Nephron (organoid): ENCODE measurements around the gene GNA15.

Experiments
- H3K27ac Mint-ChIP-seq, 3 experiments: 2 replicates each; pipeline ENCODE4 v1.8.0; 2020; ENCODE audit warnings: mixed read lengths in 3 of 3, mild to moderate bottlenecking in 2 of 3, moderate library complexity in 1 of 3
- H3K27me3 Mint-ChIP-seq: 2 replicates; pipeline ENCODE4 v1.8.0; 2021; ENCODE audit warnings: low read depth, mild to moderate bottlenecking, moderate library complexity, mixed read lengths
- H3K36me3 Mint-ChIP-seq: 2 replicates; pipeline ENCODE4 v1.8.0; 2020; ENCODE audit warnings: low read depth, mixed read lengths
- H3K4me1 Mint-ChIP-seq: 2 replicates; pipeline ENCODE4 v1.8.0; 2020; ENCODE audit warnings: mixed read lengths
- H3K4me3 Mint-ChIP-seq, 3 experiments: 2 replicates each; pipeline ENCODE4 v1.8.0; 2020; ENCODE audit warnings: mild to moderate bottlenecking in 3 of 3, mixed read lengths in 3 of 3, moderate library complexity in 2 of 3
- H3K9me3 Mint-ChIP-seq: 2 replicates; pipeline ENCODE4 v1.8.0; 2020; ENCODE audit warnings: mixed read lengths
- TF ChIP-seq, protein P1 (sequence below), 3 experiments: fragments of 200-600 bp; sonication (generic); IDR thresholded peaks; one replicate each; pipeline ENCODE4 v1.5.0; 2021; ENCODE audit warnings: antibody characterized with exemption in 3 of 3; ENCODE audit not compliant: unreplicated experiment in 3 of 3

Gene GNA15

DNA sequence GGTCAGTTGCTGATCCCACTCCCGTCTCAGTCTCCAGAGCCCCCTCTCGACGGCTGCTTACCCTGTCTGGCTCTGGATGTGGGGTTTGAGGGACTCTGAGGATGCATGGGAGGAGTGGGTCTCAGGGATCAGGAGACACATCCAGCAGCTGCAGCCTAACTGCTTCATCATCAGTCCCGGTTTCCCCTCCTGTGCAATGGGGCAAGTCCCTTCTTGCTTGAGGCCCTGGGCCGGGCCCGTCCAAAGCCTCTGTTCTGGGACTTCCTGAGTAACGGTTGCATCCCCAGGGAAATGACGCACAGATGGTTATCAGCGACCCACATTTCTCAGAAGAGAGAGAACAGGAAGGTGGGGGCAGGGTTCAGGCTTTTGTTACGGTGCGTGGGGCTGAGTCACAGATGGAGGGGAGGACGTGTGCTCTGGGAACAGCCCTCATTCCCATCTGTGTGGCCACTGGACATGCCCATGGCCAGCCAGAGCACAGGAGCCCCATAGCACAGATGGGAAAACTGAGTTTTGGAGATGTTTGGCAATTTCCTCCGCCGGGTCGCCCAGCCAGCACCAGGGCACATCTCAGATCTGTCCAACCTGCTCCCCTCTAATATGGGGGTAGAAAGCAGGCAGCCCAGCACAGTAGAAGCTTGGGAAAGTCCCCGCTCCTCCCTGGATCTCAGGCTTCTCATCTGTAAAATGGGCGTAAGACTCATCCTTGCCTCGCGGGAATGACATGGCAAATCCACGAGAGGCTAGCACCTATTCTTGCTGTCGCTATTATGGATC is 19.3 kb downstream of the GNA15 start:
- peaks cover 10% of the 10 kb centered on the region for H3K27me3 Mint-ChIP-seq
- no peaks in the 10 kb centered on the region for H3K4me1 Mint-ChIP-seq
- no peak overlapping the region for H3K4me3 Mint-ChIP-seq
- H3K27ac Mint-ChIP-seq = no peak overlapping the region
- TF ChIP-seq, protein P1, sequence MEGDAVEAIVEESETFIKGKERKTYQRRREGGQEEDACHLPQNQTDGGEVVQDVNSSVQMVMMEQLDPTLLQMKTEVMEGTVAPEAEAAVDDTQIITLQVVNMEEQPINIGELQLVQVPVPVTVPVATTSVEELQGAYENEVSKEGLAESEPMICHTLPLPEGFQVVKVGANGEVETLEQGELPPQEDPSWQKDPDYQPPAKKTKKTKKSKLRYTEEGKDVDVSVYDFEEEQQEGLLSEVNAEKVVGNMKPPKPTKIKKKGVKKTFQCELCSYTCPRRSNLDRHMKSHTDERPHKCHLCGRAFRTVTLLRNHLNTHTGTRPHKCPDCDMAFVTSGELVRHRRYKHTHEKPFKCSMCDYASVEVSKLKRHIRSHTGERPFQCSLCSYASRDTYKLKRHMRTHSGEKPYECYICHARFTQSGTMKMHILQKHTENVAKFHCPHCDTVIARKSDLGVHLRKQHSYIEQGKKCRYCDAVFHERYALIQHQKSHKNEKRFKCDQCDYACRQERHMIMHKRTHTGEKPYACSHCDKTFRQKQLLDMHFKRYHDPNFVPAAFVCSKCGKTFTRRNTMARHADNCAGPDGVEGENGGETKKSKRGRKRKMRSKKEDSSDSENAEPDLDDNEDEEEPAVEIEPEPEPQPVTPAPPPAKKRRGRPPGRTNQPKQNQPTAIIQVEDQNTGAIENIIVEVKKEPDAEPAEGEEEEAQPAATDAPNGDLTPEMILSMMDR (IDR thresholded peaks at IDR 0.05; ENCODE audit: unreplicated experiment in 3 of 3) = no peak
- H3K9me3 Mint-ChIP-seq = no peaks in the 10 kb centered on the region
- no peaks in the 10 kb centered on the region for H3K36me3 Mint-ChIP-seq

- no peaks in the 10 kb centered on the region for H3K36me3 Mint-ChIP-seq
- H3K9me3 Mint-ChIP-seq = no peaks in the 10 kb centered on the region
- H3K4me1 Mint-ChIP-seq = no peaks in the 10 kb centered on the region
- H3K27ac Mint-ChIP-seq = no peak overlapping the region
- TF ChIP-seq, protein P1 (IDR thresholded peaks at IDR 0.05; ENCODE audit: unreplicated experiment in 3 of 3) = no peak
- H3K27me3 Mint-ChIP-seq = peaks cover 10% of the 10 kb centered on the region
- H3K4me3 Mint-ChIP-seq = no peak overlapping the region
Observed at GRCh38 chr19:3157096-3157845, 21.4 kb downstream of the GNA15 start.

DNA sequence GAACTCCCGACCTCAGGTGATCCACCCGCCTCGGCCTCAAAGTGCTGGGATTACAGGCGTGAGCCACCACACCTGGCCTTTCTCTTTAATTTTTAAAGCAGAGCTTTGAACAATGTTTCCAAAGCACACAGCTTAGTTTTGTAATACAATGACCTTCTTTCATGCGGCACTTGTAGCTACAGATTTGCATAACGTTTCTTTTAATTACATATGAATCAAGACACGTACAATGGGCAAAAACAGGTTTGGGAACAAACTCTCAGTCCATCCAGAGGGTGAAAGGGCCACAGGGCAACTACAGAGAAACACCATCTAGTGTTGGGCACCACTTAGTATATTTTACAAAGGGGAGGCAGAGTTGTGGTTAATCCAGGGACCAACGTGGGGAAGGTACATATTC is 23.7 kb downstream of the GNA15 start:
- H3K27me3 Mint-ChIP-seq = peaks cover 19% of the 10 kb centered on the region
- H3K9me3 Mint-ChIP-seq = no peaks in the 10 kb centered on the region
- H3K4me3 Mint-ChIP-seq = no peak overlapping the region
- H3K27ac Mint-ChIP-seq = no peak overlapping the region
- TF ChIP-seq, protein P1 (IDR thresholded peaks at IDR 0.05; ENCODE audit: unreplicated experiment in 3 of 3) = no peak
- H3K4me1 Mint-ChIP-seq = no peaks in the 10 kb centered on the region
- no peaks in the 10 kb centered on the region for H3K36me3 Mint-ChIP-seq

- no peak overlapping the region for H3K4me3 Mint-ChIP-seq
- no peaks in the 10 kb centered on the region for H3K9me3 Mint-ChIP-seq
- TF ChIP-seq, protein P1 (IDR thresholded peaks at IDR 0.05; ENCODE audit: unreplicated experiment in 3 of 3) = no peak
- H3K4me1 Mint-ChIP-seq = no peaks in the 10 kb centered on the region
- peaks cover 20% of the 10 kb centered on the region for H3K27me3 Mint-ChIP-seq
- no peak overlapping the region for H3K27ac Mint-ChIP-seq
- no peaks in the 10 kb centered on the region for H3K36me3 Mint-ChIP-seq
Observed at GRCh38 chr19:3160219-3160618, 24.4 kb downstream of the GNA15 start.

DNA sequence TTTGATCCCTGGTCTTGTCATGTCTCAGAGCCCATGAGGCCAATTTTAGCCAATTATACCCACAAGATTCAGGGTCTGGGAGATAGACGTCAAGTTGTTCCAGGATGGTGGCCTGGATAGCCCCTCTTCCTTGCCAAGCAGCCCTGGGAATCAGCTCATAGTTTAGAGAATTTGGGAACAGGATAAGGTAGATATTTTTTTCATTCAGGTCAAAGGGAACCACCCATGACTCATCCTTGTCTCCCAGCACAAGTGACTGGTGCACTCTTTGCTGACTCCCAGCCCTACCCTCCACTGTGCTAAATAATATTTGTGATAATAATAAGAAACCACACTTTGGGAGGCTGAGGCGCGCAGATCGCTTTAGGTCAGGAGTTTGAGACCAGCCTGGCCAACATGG is 25.6 kb downstream of the GNA15 start:
- Mint-ChIP-seq H3K9me3 (no peaks in the 10 kb centered on the region), H3K27ac (no peak overlapping the region), H3K27me3 (peaks cover 25% of the 10 kb centered on the region), H3K4me1 (no peaks in the 10 kb centered on the region), H3K36me3 (no peaks in the 10 kb centered on the region), H3K4me3 (no peak overlapping the region)
- TF ChIP-seq, protein P1 (IDR thresholded peaks at IDR 0.05; ENCODE audit: unreplicated experiment in 3 of 3) = no peak
